ENCODE data around the gene WDR41.
"Not testable (repeated sequence)": the region's sequence is repeated elsewhere in the genome, so short reads cannot be mapped to it uniquely, and the experiment has no call there.

The WDR41 gene

DNA sequence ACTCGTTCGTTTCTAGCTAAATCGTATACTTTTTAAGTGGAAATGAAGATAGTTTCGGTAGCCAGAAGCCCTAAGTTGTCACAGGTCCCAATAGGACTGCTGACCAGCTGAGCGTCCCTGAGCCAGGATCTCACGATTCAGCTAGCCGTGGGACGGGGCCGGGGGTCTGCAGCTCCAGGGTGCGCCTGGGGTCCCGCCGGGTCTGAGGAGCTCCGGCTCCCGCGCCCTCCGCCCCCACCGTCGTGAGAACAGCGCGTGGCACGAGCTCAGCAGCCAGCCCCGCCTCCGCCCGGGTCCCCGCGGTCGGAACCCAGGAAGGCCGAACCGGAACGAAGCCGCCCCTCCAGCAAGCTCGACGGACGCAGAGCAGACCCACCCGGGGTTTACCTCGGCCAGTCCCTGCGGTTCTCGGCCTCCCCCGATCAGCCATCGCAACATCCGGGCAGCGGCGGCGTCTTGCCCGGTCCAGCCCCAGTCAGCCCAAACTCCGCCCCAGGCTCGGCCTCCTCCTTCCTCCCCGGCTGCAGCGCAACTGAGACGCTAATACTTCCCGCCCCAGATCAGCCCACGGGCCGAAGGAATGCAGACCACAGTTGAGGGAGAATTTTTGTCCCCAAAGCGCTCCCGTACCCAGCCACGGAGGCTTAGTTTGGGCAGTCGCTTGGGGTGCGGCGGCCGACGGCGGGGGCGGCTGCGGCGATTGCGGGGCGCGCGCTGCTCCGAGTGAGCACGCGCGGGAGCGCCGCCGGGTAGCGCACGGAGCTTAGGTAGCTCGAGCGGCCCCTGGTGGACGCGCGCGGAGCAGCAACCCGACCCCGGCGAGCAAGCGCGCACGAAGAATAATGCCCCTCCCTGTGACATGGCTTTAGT, at the start of gene WDR41:
Gene WDR41, minus strand, starts transcription at position 534 of the 870 bp plus-strand sequence. Its CDS starts 96 bp downstream, at position 438.
- peaks cover 3 to 9% of the 10 kb centered on the region in 2 donors for H3K4me1 Mint-ChIP-seq
- DNase-seq, result peak; percentile 93
- H3K36me3 Mint-ChIP-seq, result peaks cover 2 to 7% of the 10 kb centered on the region in 2 donors
- ATAC-seq (replicated peaks), result peak; percentile 90 to 92
- peak within 1 kb of the TSS; percentile 99 for H3K27ac Mint-ChIP-seq
- peaks cover 0 to 6% of the 10 kb centered on the region in 2 donors for H3K27me3 Mint-ChIP-seq
- H3K4me3 Mint-ChIP-seq, result peak within 1 kb of the TSS; percentile 96 to 97
- no peaks in the 10 kb centered on the region for H3K9me3 Mint-ChIP-seq

- ATAC-seq (replicated peaks) (no peak), DNase-seq (no peak)
- peaks cover 4 to 5% of the 10 kb centered on the region in 2 donors for H3K9me3 Mint-ChIP-seq
- no peaks in the 10 kb centered on the region for H3K36me3 Mint-ChIP-seq
- no peak overlapping the region for H3K27ac Mint-ChIP-seq
- no peak overlapping the region for H3K4me3 Mint-ChIP-seq
- no peaks in the 10 kb centered on the region for H3K4me1 Mint-ChIP-seq
- H3K27me3 Mint-ChIP-seq, result peaks cover 14 to 24% of the 10 kb centered on the region in 2 donors
These were observed 39.2 kb upstream of the WDR41 start for GRCh38 chr5:77531297-77531696.

GRCh38 chr5:77518304-77518703, 26.2 kb upstream of the WDR41 start:
- DNase-seq (no peak), ATAC-seq (replicated peaks) (no peak)
- H3K4me1 Mint-ChIP-seq, result no peaks in the 10 kb centered on the region
- no peaks in the 10 kb centered on the region for H3K9me3 Mint-ChIP-seq
- H3K36me3 Mint-ChIP-seq, result no peaks in the 10 kb centered on the region
- no peak overlapping the region for H3K4me3 Mint-ChIP-seq
- peaks cover 6 to 10% of the 10 kb centered on the region in 2 donors for H3K27me3 Mint-ChIP-seq
- H3K27ac Mint-ChIP-seq, result no peak overlapping the region

DNA sequence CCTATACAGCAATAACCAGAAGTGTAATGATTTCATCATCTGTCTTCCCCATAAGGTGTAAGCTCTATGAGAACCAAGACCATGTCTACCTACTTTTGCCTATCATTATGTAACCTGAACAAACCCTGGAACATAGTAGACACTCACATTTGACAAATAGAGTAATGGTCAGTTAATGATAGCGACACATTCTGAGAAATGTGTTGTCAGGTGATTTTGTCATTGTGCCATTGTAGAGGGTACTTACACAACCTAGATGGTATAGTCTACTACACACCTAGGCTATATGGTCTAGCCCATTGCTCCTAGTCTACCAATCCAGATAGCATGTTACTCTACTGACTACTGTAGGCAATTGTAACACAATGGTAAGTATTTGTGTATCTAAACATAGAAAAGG, 22.3 kb upstream of the WDR41 start:
- no peaks in the 10 kb centered on the region for H3K4me1 Mint-ChIP-seq
- peaks cover under 1 to 3% of the 10 kb centered on the region in 2 donors for H3K36me3 Mint-ChIP-seq
- no peak overlapping the region for H3K4me3 Mint-ChIP-seq
- H3K27me3 Mint-ChIP-seq, result peaks cover 6% of the 10 kb centered on the region in 2 donors
- no peak overlapping the region for H3K27ac Mint-ChIP-seq
- H3K9me3 Mint-ChIP-seq, result peaks cover under 1 to 3% of the 10 kb centered on the region in 2 donors
- ATAC-seq (replicated peaks), result no peak
- DNase-seq, result no peak

- Mint-ChIP-seq H3K27ac (no peak overlapping the region), H3K4me3 (no peak overlapping the region), H3K9me3 (peaks cover 3% of the 10 kb centered on the region in 2 donors), H3K36me3 (peaks cover 2 to 3% of the 10 kb centered on the region in 2 donors), H3K4me1 (no peaks in the 10 kb centered on the region), H3K27me3 (peaks cover 6 to 14% of the 10 kb centered on the region in 2 donors)
- ATAC-seq (replicated peaks) (no peak), DNase-seq (no peak)
These were observed 21.2 kb upstream of the WDR41 start for GRCh38 chr5:77513321-77513720.

GRCh38 chr5:77501132-77501531, 9.0 kb upstream of the WDR41 start:
- DNase-seq; H3K4me3 Mint-ChIP-seq; H3K4me1 Mint-ChIP-seq; ATAC-seq (replicated peaks); H3K27ac Mint-ChIP-seq: not testable (repeated sequence)
- peaks cover 4 to 11% of the 10 kb centered on the region in 2 donors for H3K36me3 Mint-ChIP-seq
- H3K27me3 Mint-ChIP-seq, result peaks cover 40 to 47% of the 10 kb centered on the region in 2 donors
- peaks cover 18 to 20% of the 10 kb centered on the region in 2 donors for H3K9me3 Mint-ChIP-seq

GRCh38 chr5:77499973-77500372, 7.9 kb upstream of the WDR41 start:
- no peaks in the 10 kb centered on the region for H3K4me1 Mint-ChIP-seq
- H3K4me3 Mint-ChIP-seq, result no peak overlapping the region
- H3K9me3 Mint-ChIP-seq, result peaks cover 15 to 20% of the 10 kb centered on the region in 2 donors
- DNase-seq (no peak), ATAC-seq (replicated peaks) (no peak)
- peaks cover 32 to 48% of the 10 kb centered on the region in 2 donors for H3K27me3 Mint-ChIP-seq
- H3K36me3 Mint-ChIP-seq, result peaks cover 4 to 11% of the 10 kb centered on the region in 2 donors
- H3K27ac Mint-ChIP-seq, result no peak overlapping the region

DNA sequence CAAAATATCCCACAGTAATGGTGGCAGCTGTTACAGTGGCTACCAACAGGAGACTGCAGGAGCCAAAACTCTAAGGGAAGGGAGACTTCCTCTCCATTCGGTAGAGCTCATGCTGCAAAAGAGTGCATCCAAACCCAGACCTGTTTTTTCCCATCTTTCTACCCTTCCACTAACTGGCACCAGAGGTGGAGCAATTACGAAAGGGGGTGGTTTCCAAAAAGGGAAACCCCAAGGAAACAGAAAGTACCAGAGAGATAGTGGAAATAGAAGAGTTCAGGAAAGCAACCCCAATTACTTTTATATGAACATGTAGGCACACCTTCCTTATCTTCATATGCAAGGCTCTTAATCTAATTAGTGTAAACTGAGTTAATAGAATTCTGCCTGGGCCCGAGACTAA, 7.3 kb upstream of the WDR41 start:
- no peak for ATAC-seq (replicated peaks)
- Mint-ChIP-seq H3K4me1 (no peaks in the 10 kb centered on the region), H3K27me3 (peaks cover 29 to 45% of the 10 kb centered on the region in 2 donors), H3K9me3 (peaks cover 15 to 20% of the 10 kb centered on the region in 2 donors), H3K27ac (no peak overlapping the region), H3K36me3 (peaks cover 4 to 11% of the 10 kb centered on the region in 2 donors), H3K4me3 (no peak overlapping the region)
- no peak for DNase-seq

DNA sequence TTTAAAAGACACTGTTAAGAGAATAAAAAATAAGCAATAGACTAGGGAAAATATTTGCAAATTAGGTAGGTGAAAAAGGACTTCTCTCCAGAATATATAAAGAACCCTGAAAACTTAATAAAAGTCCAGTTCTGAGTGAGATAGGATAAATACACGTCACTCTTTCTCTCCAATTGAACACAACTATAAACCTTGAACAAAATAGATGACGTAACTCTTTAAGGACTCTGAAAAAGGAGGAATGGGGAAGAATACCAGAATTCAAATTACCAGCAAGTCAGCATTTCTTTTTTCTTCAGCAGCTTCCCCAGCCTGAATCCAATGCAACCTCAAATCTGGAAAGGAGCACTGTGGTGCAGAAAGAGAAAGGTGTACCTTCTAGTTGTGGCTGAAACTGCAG, 6.8 kb upstream of the WDR41 start:
- H3K27ac Mint-ChIP-seq, result no peak overlapping the region
- no peak for ATAC-seq (replicated peaks)
- H3K4me3 Mint-ChIP-seq, result no peak overlapping the region
- peaks cover 15 to 20% of the 10 kb centered on the region in 2 donors for H3K9me3 Mint-ChIP-seq
- H3K36me3 Mint-ChIP-seq, result peaks cover 4 to 11% of the 10 kb centered on the region in 2 donors
- DNase-seq, result no peak
- H3K4me1 Mint-ChIP-seq, result no peaks in the 10 kb centered on the region
- peaks cover 26 to 40% of the 10 kb centered on the region in 2 donors for H3K27me3 Mint-ChIP-seq

GRCh38 chr5:77494935-77495334, 2.8 kb upstream of the WDR41 start:
- H3K4me3 Mint-ChIP-seq, result no peak overlapping the region
- no peak for DNase-seq
- peaks cover 0 to under 1% of the 10 kb centered on the region in 2 donors for H3K9me3 Mint-ChIP-seq
- H3K36me3 Mint-ChIP-seq, result no peaks in the 10 kb centered on the region
- no peak for ATAC-seq (replicated peaks)
- H3K27ac Mint-ChIP-seq, result no peak overlapping the region
- H3K27me3 Mint-ChIP-seq, result peaks cover 4 to 13% of the 10 kb centered on the region in 2 donors
- H3K4me1 Mint-ChIP-seq, result peaks cover 3 to 9% of the 10 kb centered on the region in 2 donors

GRCh38 chr5:77492653-77493000, 511 bp upstream of the WDR41 start:
- Mint-ChIP-seq H3K4me3 (peak overlapping the region; percentile 96 to 97), H3K9me3 (no peaks in the 10 kb centered on the region), H3K36me3 (peaks cover 2 to 7% of the 10 kb centered on the region in 2 donors), H3K4me1 (peaks cover 3 to 9% of the 10 kb centered on the region in 2 donors), H3K27ac (peak overlapping the region; percentile 80), H3K27me3 (peaks cover 4 to 6% of the 10 kb centered on the region in 2 donors)
- DNase-seq (no peak), ATAC-seq (replicated peaks) (peak; percentile 7 to 8)

GRCh38 chr5:77490741-77491344, 1.3 kb downstream of the WDR41 start:
- peak overlapping the region; percentile 96 to 97 for H3K4me3 Mint-ChIP-seq
- not testable (repeated sequence) for H3K4me1 Mint-ChIP-seq; H3K9me3 Mint-ChIP-seq; ATAC-seq (replicated peaks); H3K27me3 Mint-ChIP-seq
- H3K27ac Mint-ChIP-seq, result peak overlapping the region; percentile 99
- DNase-seq, result peak; percentile 21
- peaks cover 2 to 11% of the 10 kb centered on the region in 2 donors for H3K36me3 Mint-ChIP-seq

DNA sequence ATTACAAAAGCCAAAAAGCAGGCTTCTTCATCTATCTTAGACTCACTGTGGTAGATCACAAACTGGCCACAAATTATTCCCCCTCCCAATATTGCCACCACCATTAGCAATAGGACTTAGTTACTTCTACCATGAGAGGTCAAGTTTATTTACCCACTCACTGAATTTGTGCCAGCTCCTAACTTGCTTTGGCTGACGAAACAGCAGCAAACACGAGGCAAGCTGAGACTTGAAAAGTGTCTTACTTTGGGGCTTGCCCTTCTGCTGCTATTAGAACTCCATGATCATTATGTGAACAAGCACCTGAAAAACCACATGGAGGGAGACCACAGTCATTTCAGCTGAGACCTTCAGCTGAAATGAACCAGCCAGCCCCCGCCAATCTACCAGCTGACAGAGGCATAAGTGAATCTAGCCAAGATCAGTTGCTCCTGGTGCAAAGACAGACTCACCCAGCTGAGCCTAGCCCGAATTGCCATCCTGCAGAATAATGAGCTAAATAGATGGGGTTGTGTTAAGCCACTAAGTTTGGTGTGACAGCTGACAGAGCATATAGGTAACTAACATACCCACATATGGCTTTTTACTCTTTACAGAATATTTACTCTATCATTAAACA, 5.7 kb downstream of the WDR41 start:
- no peak overlapping the region for H3K4me3 Mint-ChIP-seq
- ATAC-seq (replicated peaks) (no peak), DNase-seq (no peak)
- no peaks in the 10 kb centered on the region for H3K27me3 Mint-ChIP-seq
- H3K9me3 Mint-ChIP-seq, result no peaks in the 10 kb centered on the region
- H3K27ac Mint-ChIP-seq, result no peak overlapping the region
- peaks cover 24 to 47% of the 10 kb centered on the region in 2 donors for H3K36me3 Mint-ChIP-seq
- peaks cover 3 to 15% of the 10 kb centered on the region in 2 donors for H3K4me1 Mint-ChIP-seq

DNA sequence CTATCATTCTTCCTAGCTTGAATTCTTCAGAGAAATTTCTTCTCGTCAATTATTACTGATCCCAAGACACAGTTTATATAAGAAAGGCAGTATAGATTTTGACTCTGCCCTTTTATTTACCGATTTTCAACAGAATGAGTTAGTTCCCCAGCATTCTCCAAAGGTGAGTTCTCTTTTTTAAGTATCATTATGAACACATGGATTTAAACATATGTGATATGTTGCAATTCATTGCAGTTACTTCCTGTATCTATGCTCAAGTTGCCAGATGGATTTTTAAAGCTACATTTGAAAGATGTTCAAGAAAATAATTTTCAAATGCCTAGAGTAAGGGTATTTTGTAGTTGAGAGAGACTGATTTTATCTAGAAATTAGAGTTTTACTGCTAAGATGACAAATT, 8.4 kb downstream of the WDR41 start:
- no peaks in the 10 kb centered on the region for H3K27me3 Mint-ChIP-seq
- ATAC-seq (replicated peaks) (no peak), DNase-seq (no peak)
- H3K9me3 Mint-ChIP-seq, result no peaks in the 10 kb centered on the region
- peaks cover 0 to 7% of the 10 kb centered on the region in 2 donors for H3K4me1 Mint-ChIP-seq
- peaks cover 28 to 55% of the 10 kb centered on the region in 2 donors for H3K36me3 Mint-ChIP-seq
- no peak overlapping the region for H3K4me3 Mint-ChIP-seq
- H3K27ac Mint-ChIP-seq, result no peak overlapping the region
